ENCODE data around the gene DIPK1B.

Gene DIPK1B

DNA sequence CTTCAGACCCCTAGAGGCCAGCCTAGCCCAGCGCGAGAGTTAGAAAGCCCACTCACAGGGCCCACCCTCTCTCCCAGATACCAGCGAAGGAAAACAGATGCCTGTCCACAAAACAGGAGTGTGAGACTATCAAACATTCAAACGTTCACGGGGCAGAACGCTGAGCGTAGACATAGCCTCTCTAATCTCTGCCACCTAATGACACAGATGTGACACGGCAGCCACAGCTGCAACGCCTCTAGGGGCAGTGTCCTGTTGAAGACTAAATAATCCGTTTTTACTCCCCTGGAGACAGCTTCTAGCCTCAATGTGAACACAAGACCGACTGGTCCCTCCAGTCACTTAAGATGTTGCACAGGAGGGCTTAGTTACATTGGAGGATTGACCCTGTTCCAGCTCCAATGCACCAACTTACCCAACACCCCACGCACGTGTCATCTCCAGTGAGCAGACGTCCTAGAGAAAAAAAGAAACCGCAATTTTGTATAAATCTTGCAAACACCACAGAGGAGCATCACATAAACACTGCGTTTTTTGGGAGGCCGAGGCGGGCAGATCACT, 14.3 kb downstream of the DIPK1B start:
- peak overlapping the region; percentile 99 for H3K4me3 ChIP-seq (ENCODE audit: low read length)
- H3K9me3 ChIP-seq (ENCODE audit: low read length), result no peaks in the 10 kb centered on the region
- H3K4me1 ChIP-seq (ENCODE audit: insufficient read depth, low read length), result peaks cover 27% of the 10 kb centered on the region
- H3K36me3 ChIP-seq (ENCODE audit: insufficient read depth, low read length), result peaks cover 45% of the 10 kb centered on the region
- H2AFZ ChIP-seq (ENCODE audit: low read depth, low read length), result no peak overlapping the region
- no peaks in the 10 kb centered on the region for H3K27me3 ChIP-seq (ENCODE audit: insufficient read depth, low read length)

DNA sequence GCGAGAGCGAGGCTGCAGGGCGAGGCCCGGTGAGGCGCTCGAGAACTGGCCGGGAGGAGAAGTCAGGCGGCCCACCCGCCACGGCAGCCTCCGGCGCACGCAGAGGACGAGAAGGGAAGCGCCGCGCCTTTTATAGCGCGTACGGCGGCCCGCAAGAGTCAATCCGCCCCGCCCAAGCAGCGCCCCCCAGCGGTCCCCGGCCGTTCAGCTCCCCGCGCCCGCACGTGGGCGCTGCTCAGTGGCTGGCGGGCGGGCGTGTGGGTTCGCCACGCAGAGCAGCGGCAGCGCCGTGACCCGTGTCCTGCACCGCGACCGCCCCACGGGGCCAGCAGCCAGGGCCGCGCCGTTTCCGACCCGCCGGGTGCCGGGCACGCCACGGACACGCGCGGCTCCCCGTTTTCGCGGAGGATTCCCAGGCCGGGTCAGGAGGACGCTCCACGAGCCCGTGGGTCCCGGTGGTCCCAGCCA, 15.7 kb downstream of the DIPK1B start:
- H3K9me3 ChIP-seq (ENCODE audit: low read length), result no peaks in the 10 kb centered on the region
- peak overlapping the region; percentile 99 for H3K4me3 ChIP-seq (ENCODE audit: low read length)
- H3K36me3 ChIP-seq (ENCODE audit: insufficient read depth, low read length), result peaks cover 35% of the 10 kb centered on the region
- peak overlapping the region; percentile 65 for H2AFZ ChIP-seq (ENCODE audit: low read depth, low read length)
- peaks cover 23% of the 10 kb centered on the region for H3K4me1 ChIP-seq (ENCODE audit: insufficient read depth, low read length)
- no peaks in the 10 kb centered on the region for H3K27me3 ChIP-seq (ENCODE audit: insufficient read depth, low read length)

DNA sequence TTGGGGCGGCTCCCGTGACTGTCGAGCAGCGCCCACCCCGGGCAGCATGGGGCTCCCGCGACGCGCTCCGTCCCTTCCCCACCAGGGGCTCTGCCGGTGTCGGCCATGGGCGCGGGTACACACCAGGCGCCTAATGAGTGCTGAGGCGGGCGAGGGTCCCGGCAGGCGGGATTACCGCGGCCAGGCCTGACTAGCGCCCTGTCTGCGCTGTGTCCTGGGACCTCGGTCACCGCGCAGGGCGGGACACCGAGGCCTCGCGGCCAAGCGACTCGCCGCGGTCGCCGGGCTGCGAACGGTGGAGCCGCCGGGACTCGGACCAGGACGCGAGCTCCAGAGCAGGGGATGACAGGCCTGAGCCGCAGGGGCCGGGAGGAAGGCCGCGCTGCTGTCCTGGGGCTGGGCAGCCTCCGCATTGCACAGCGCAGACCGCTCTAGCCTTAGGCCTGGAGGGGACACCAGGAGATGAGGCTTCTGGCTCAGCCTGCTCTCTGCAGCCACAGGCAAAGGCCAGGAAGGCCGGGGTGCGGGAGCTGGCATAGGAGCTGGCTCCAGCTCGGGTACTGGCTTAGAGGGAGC, 16.3 kb downstream of the DIPK1B start:
- Histone ChIP-seq H3K4me3 (ENCODE audit: low read length) (peak overlapping the region; percentile 99), H3K4me1 (ENCODE audit: insufficient read depth, low read length) (peaks cover 23% of the 10 kb centered on the region), H3K36me3 (ENCODE audit: insufficient read depth, low read length) (peaks cover 30% of the 10 kb centered on the region), H2AFZ (ENCODE audit: low read depth, low read length) (peak overlapping the region; percentile 65), H3K9me3 (ENCODE audit: low read length) (no peaks in the 10 kb centered on the region), H3K27me3 (ENCODE audit: insufficient read depth, low read length) (no peaks in the 10 kb centered on the region)

DNA sequence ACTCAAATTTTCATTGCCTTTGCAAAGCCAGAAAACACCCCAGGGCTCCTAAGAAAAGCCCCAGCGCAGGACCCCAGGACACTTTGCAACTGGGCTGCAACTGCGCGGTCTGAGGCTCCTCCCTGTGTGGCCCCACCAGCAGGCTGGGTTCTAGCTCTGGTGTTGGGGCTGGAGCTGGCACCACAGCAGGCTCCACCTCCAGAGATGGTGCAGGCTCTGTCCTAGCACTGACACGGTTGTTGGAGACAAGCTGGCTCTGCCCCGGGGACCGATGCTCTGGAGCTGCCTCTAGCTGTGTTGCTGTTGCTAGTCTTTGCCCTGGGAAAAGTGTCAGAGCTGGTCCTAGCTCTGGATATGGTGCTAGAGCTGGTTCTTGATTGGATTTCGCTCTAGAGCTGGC, 16.8 kb downstream of the DIPK1B start:
- Histone ChIP-seq H3K36me3 (ENCODE audit: insufficient read depth, low read length) (peaks cover 25% of the 10 kb centered on the region), H3K4me3 (ENCODE audit: low read length) (no peak overlapping the region), H2AFZ (ENCODE audit: low read depth, low read length) (no peak overlapping the region), H3K27me3 (ENCODE audit: insufficient read depth, low read length) (peaks cover 3% of the 10 kb centered on the region), H3K9me3 (ENCODE audit: low read length) (no peaks in the 10 kb centered on the region), H3K4me1 (ENCODE audit: insufficient read depth, low read length) (peaks cover 23% of the 10 kb centered on the region)

DNA sequence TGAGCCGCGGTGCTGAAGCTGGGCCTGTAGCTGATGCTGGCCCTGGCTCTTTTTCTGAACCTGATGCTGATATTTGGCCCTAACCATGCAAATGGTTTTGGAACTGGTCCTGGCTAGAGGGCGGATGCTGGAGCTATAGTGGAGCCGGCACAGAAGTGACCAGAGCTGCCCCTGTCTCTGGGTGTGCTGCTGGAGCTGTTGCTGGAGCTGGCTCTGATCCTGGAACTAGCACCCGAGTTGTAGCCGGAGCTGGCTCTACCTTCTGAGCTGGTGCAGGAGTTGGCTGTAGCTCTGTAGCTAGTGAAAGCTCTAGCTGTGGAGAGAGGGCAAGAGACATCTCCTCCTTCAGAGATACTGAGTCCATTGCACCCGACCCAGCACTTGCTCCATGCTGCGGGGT, 17.6 kb downstream of the DIPK1B start:
- Histone ChIP-seq H2AFZ (ENCODE audit: low read depth, low read length) (no peak overlapping the region), H3K27me3 (ENCODE audit: insufficient read depth, low read length) (peaks cover 4% of the 10 kb centered on the region), H3K9me3 (ENCODE audit: low read length) (no peaks in the 10 kb centered on the region), H3K36me3 (ENCODE audit: insufficient read depth, low read length) (peaks cover 17% of the 10 kb centered on the region), H3K4me3 (ENCODE audit: low read length) (no peak overlapping the region), H3K4me1 (ENCODE audit: insufficient read depth, low read length) (peaks cover 23% of the 10 kb centered on the region)

DNA sequence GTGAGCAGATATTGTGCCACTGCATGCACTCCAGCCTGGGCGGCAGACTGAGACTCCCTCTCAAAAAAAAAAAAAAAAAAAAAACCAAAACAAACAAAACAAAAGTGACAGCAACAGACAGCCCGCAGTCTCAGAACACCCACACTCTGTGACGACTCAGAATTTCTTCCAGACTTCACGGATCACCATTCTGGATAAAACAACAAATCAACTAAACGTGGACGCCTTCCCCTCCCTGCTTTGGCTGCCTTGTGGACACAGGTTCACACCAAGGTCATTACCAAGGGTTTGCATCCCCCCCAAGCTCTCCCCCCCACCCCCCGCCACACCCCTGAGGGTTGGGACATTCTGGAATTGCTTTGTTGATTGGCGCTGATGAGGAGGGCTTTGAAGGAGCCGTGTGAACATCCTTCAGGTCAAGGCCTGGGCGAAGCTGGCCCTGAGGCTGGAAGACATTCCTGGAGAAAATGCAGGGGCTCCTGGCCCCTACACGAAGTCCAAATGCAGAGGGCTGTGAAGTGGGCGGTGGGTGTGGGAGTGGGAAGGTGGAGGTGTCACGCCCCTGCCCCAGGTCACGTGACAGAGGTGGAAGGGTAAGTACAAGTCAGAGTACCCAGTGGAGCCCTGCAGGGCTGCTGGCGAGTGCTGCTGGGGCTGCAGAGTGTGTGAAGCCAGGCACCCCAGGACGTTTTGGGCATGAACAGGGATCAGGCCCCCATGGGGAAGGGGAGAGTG, 20.2 kb downstream of the DIPK1B start:
- Histone ChIP-seq H3K9me3 (ENCODE audit: low read length) (no peaks in the 10 kb centered on the region), H3K27me3 (ENCODE audit: insufficient read depth, low read length) (peaks cover 8% of the 10 kb centered on the region), H3K36me3 (ENCODE audit: insufficient read depth, low read length) (no peaks in the 10 kb centered on the region), H3K4me1 (ENCODE audit: insufficient read depth, low read length) (peaks cover under 1% of the 10 kb centered on the region), H2AFZ (ENCODE audit: low read depth, low read length) (no peak overlapping the region), H3K4me3 (ENCODE audit: low read length) (no peak overlapping the region)

DNA sequence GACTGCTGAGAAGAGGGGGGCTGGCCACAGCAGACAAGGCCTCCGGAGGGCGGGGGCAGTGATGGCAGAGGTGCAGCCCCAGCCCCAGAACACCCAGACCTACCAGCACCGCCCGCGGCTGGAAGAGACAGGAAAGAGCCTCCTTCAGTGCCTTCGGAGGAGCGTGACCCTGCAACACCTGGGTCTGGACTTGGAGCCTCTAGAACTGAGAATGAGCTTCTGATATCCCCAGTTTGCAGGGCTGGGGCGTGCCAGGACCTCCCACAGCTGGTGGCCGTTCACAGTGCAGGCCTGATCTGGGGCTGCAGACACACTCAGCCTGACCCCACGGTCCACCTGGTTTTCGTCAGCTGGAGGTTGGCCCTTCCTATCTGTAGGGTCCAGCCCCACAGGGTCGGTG, 21.2 kb downstream of the DIPK1B start:
- H3K36me3 ChIP-seq (ENCODE audit: insufficient read depth, low read length), result no peaks in the 10 kb centered on the region
- H3K27me3 ChIP-seq (ENCODE audit: insufficient read depth, low read length), result peaks cover 8% of the 10 kb centered on the region
- H2AFZ ChIP-seq (ENCODE audit: low read depth, low read length), result no peak overlapping the region
- H3K4me3 ChIP-seq (ENCODE audit: low read length), result no peak overlapping the region
- H3K4me1 ChIP-seq (ENCODE audit: insufficient read depth, low read length), result no peaks in the 10 kb centered on the region
- H3K9me3 ChIP-seq (ENCODE audit: low read length), result peaks cover 1% of the 10 kb centered on the region

DNA sequence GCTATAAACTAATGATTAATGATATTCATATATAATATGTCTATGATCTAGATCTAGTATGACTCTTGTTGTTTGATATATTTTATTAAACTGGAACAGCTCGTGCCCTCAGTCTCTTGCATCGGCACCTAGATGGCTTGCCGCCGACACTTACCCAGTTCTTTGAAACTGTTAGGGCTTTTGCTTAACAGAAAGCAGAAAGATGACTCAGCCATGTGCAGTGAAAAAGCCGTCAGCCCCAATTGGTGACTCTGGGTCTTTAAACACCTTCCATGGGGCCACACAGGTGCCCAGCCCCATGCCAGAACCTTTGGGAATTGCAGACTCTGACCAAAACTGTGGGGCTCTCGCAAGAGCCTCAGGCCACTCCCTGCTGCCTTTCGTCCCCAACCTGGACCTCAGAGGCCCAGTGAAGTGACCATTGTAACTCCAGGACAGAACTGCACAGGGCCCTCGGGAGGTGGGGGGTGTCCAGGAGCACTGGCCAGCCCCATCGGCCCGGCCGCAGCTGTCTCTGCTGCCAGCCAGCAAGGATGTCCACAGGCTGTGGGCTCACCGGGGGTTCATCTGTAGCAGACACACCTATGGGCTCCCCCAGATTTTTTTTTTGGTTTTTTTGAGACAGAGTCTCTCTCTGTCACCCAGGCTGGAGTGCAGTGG, 22.6 kb downstream of the DIPK1B start:
- Histone ChIP-seq H2AFZ (ENCODE audit: low read depth, low read length) (no peak overlapping the region), H3K27me3 (ENCODE audit: insufficient read depth, low read length) (peaks cover 16% of the 10 kb centered on the region), H3K4me1 (ENCODE audit: insufficient read depth, low read length) (no peaks in the 10 kb centered on the region), H3K4me3 (ENCODE audit: low read length) (no peak overlapping the region), H3K9me3 (ENCODE audit: low read length) (peaks cover 10% of the 10 kb centered on the region), H3K36me3 (ENCODE audit: insufficient read depth, low read length) (no peaks in the 10 kb centered on the region)

DNA sequence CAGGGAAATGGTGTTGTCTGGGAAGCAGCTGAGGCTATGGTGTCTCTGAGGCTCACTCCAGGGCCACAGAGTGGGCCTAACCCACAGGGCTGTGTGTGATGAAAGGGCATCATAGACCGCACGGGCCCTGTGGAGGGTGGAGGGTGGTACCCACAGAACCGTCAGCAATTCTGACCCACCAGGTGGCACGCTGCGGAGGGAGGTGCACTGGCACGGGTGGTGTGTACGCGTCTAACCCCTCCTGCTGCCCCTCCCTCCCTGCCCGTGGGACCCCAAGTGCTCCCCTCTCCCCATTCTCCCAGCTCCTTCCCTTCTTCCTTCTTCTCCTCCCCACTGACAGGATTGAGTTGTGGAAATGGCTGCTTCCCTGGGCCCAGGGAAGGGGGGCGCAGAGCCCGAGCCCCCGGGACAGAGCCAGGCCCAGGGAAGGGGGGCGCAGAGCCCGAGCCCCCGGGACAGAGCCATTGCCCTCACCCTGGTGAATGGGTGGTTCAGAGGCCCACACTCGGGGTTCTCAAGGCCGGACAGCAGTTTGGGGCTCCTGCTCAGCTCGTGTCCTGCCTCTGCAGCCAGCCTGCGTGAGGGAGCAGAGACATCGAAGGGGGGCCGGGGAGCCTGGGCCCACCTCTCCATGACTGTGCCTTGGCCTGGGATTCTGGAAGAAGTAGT, 23.6 kb downstream of the DIPK1B start:
- peaks cover 24% of the 10 kb centered on the region for H3K27me3 ChIP-seq (ENCODE audit: insufficient read depth, low read length)
- no peaks in the 10 kb centered on the region for H3K36me3 ChIP-seq (ENCODE audit: insufficient read depth, low read length)
- H3K4me1 ChIP-seq (ENCODE audit: insufficient read depth, low read length), result no peaks in the 10 kb centered on the region
- H3K4me3 ChIP-seq (ENCODE audit: low read length), result no peak overlapping the region
- peaks cover 10% of the 10 kb centered on the region for H3K9me3 ChIP-seq (ENCODE audit: low read length)
- no peak overlapping the region for H2AFZ ChIP-seq (ENCODE audit: low read depth, low read length)

DNA sequence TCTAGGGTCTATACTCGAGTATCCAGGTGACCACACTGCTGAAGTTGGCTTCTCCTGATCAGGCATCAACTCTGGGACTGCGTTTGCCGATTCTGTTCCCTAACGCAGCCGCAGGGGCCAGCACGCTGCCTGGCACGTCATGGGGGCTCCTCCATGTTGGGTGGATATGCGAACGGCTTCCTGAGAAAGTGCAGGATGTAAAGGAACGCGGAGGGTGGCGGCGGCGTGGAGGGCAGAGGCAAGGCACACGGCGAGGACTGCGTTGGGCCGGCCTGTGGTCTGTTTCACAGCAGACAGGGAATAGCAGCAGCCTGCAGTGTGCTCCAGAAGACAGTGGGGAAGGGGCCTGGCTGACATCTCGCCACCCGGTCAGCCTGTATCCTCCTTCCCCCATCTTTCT, 26.6 kb downstream of the DIPK1B start:
- no peaks in the 10 kb centered on the region for H3K36me3 ChIP-seq (ENCODE audit: insufficient read depth, low read length)
- peaks cover 44% of the 10 kb centered on the region for H3K27me3 ChIP-seq (ENCODE audit: insufficient read depth, low read length)
- H3K4me3 ChIP-seq (ENCODE audit: low read length), result no peak overlapping the region
- H3K9me3 ChIP-seq (ENCODE audit: low read length), result peaks cover 10% of the 10 kb centered on the region
- peaks cover 5% of the 10 kb centered on the region for H3K4me1 ChIP-seq (ENCODE audit: insufficient read depth, low read length)
- no peak overlapping the region for H2AFZ ChIP-seq (ENCODE audit: low read depth, low read length)

DNA sequence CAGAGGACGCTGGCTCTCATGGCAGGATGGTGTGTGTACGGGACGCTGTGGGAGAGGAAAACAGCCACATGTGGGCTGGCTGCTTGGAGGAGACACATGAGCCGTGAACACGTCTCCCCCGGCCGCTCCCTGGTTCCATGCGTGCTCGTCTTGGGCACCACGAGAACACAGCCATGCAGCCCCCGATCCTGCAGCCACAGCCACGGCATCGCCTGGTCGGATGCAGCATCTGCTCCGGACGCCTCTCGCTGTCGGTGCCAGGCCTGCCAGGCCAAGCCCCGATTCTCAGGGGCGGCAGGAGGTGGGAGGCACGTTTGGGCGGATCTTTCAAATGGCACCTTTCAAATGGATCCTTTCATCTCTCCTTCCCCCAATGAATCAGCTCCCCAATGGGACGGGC, 27.1 kb downstream of the DIPK1B start:
- Histone ChIP-seq H3K9me3 (ENCODE audit: low read length) (peaks cover 10% of the 10 kb centered on the region), H3K4me1 (ENCODE audit: insufficient read depth, low read length) (peaks cover 5% of the 10 kb centered on the region), H3K36me3 (ENCODE audit: insufficient read depth, low read length) (no peaks in the 10 kb centered on the region), H2AFZ (ENCODE audit: low read depth, low read length) (no peak overlapping the region), H3K27me3 (ENCODE audit: insufficient read depth, low read length) (peaks cover 44% of the 10 kb centered on the region), H3K4me3 (ENCODE audit: low read length) (no peak overlapping the region)

DNA sequence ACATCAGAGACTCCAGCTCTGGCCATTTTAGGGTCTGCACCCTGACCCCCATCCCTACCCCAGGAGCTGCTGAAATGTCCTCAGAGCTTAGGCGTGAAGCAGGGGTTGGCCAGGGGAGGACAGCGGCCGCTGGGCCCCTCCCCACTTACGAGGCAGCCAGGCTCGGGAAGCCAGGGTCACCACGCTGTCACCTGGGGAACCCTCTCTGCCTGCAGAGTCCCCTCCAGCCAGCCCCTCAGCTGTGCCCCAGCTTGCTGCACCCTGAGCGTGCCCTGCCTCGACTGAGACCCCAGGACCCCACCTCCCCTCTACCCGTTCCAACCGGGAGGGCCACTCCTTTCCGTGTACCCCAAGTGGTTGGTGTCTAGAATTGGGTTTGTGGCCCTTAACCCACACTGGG, 27.7 kb downstream of the DIPK1B start:
- Histone ChIP-seq H3K9me3 (ENCODE audit: low read length) (peaks cover 10% of the 10 kb centered on the region), H3K4me1 (ENCODE audit: insufficient read depth, low read length) (peaks cover 5% of the 10 kb centered on the region), H3K27me3 (ENCODE audit: insufficient read depth, low read length) (peaks cover 44% of the 10 kb centered on the region), H3K36me3 (ENCODE audit: insufficient read depth, low read length) (no peaks in the 10 kb centered on the region), H3K4me3 (ENCODE audit: low read length) (no peak overlapping the region), H2AFZ (ENCODE audit: low read depth, low read length) (no peak overlapping the region)

DNA sequence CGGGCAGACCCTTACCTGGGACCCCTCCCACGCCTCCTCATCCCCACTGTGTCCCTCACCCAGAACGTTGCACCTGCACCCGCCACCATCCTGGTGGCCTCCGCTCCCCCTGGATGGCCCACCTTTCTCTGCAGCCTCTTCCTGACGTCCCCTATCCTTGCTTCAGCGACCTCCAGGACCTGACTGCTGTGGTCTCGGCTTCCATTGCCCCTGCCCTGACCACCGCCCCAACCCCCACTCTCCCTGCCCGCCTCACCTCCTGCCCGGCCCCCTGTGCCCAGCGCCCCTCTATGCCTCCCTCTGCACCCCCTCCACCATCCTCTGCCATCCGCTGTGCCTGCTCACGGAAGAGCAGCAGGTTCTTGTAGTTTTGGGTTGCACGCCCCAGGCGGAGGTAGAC, 28.1 kb downstream of the DIPK1B start:
- Histone ChIP-seq H3K36me3 (ENCODE audit: insufficient read depth, low read length) (no peaks in the 10 kb centered on the region), H3K9me3 (ENCODE audit: low read length) (peaks cover 10% of the 10 kb centered on the region), H3K4me1 (ENCODE audit: insufficient read depth, low read length) (peaks cover 5% of the 10 kb centered on the region), H3K27me3 (ENCODE audit: insufficient read depth, low read length) (peaks cover 44% of the 10 kb centered on the region), H2AFZ (ENCODE audit: low read depth, low read length) (no peak overlapping the region), H3K4me3 (ENCODE audit: low read length) (no peak overlapping the region)

Data from neuron (in vitro differentiated cells).